Measurements from ENCODE around the gene PAGE4.

GRCh38 chrX:49809891-49810632 is 19.0 kb upstream of the PAGE4 start:
- TF ChIP-seq, protein P1, sequence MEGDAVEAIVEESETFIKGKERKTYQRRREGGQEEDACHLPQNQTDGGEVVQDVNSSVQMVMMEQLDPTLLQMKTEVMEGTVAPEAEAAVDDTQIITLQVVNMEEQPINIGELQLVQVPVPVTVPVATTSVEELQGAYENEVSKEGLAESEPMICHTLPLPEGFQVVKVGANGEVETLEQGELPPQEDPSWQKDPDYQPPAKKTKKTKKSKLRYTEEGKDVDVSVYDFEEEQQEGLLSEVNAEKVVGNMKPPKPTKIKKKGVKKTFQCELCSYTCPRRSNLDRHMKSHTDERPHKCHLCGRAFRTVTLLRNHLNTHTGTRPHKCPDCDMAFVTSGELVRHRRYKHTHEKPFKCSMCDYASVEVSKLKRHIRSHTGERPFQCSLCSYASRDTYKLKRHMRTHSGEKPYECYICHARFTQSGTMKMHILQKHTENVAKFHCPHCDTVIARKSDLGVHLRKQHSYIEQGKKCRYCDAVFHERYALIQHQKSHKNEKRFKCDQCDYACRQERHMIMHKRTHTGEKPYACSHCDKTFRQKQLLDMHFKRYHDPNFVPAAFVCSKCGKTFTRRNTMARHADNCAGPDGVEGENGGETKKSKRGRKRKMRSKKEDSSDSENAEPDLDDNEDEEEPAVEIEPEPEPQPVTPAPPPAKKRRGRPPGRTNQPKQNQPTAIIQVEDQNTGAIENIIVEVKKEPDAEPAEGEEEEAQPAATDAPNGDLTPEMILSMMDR (IDR thresholded peaks at IDR 0.05; ENCODE audit: insufficient read depth, low read length, poor library complexity, severe bottlenecking), result no peak
- TF ChIP-seq EZH2phosphoT487 (conservative IDR thresholded peaks at IDR 0.05; ENCODE audit: low read length), result no peak
